GM12878 (cell line): Measurements from ENCODE around the gene PFKL. TPM values are rescaled to one million over a fixed set of nuclear protein-coding genes. Genes with fewer than 3 reads are reported as not detected.

Experiments
- ATAC-seq: fragments of 200-7000 bp; cut with Tn5 transposase; 3 replicates; pipeline ENCODE4 v1.9.1; 2020; ENCODE audit warnings: mild to moderate bottlenecking, moderate library complexity
- BruUV-seq: library from RNA; stranded (reverse); fragments of 400-500 nt; replicated peaks from 2 replicates; lab custom pipeline; 2021; lab: Mats Ljungman, UMichigan
- CTCF ChIA-PET: fragments of 300-600 bp; sonication (Branson Sonifier 250); formaldehyde crosslinking; extraction: SDS; loops from one replicate; lab custom pipeline; 2021; ENCODE audit warnings: inconsistent platforms; lab: Yijun Ruan, JAX
- POLR2A ChIA-PET: fragments of 350-600 bp; formaldehyde crosslinking; extraction: SDS; loops from one replicate; lab custom pipeline; 2021; ENCODE audit warnings: inconsistent platforms; lab: Charles Lee
- RAD21 ChIA-PET: fragments of 300-600 bp; sonication (Branson Sonifier 250); formaldehyde crosslinking; loops from one replicate; lab custom pipeline; 2023; ENCODE audit warnings: antibody characterized with exemption; ENCODE audit not compliant: unreplicated experiment; lab: Charles Lee
- SMC1A ChIA-PET: fragments of 300-600 bp; sonication (Branson Sonifier 250); formaldehyde crosslinking; loops from one replicate; lab custom pipeline; 2023; ENCODE audit not compliant: unreplicated experiment, uncharacterized antibody; lab: Charles Lee
- DNase-seq: peaks from one replicate; pipeline ENCODE4 v3.0.0-alpha.2; 2011; ENCODE audit warnings: low read depth, low spot score
- FAIRE-seq: peaks from 3 replicates; lab custom pipeline; 2011; peaks lifted over from hg19 to GRCh38; lab: Jason Lieb, UNC
- H2AFZ ChIP-seq: 2 replicates; pipeline ENCODE4 v1.6.0; 2011; ENCODE audit warnings: low read depth, low read length, control low read depth; ENCODE audit not compliant: control insufficient read depth
- H3K27ac ChIP-seq: 2 replicates; pipeline ENCODE4 v1.5.1; 2011; ENCODE audit warnings: control low read depth; ENCODE audit not compliant: control insufficient read depth, insufficient read depth
- H3K27me3 ChIP-seq, 2 experiments: replicated peaks in 1 of 2; 2 replicates each; pipeline versions ENCODE4 v1.6.0 to v1.6.1; 2011; ENCODE audit warnings: low read length in 1 of 2; ENCODE audit not compliant: control insufficient read depth in 2 of 2, insufficient read depth in 2 of 2
- H3K36me3 ChIP-seq, 2 experiments: 2 replicates each; pipeline ENCODE4 v1.5.1; 2011; ENCODE audit warnings: low read length in 1 of 2; ENCODE audit not compliant: control insufficient read depth in 2 of 2, insufficient read depth in 2 of 2
- H3K4me1 ChIP-seq: 2 replicates; pipeline ENCODE4 v1.6.1; 2011; ENCODE audit warnings: mild to moderate bottlenecking, low read length, moderate library complexity, mixed read lengths; ENCODE audit not compliant: control insufficient read depth, insufficient read depth
- H3K4me2 ChIP-seq: 2 replicates; pipeline ENCODE4 v1.6.0; 2011; ENCODE audit warnings: control low read depth; ENCODE audit not compliant: control insufficient read depth, insufficient read depth
- H3K4me3 ChIP-seq: fragments of 200-600 bp; sonication (generic); 2 replicates; pipeline ENCODE4 v1.5.1; 2016
- H3K79me2 ChIP-seq: 2 replicates; pipeline ENCODE4 v1.6.0; 2011; ENCODE audit warnings: low read length; ENCODE audit not compliant: control insufficient read depth, insufficient read depth
- H3K9ac ChIP-seq: 2 replicates; pipeline ENCODE4 v1.8.0; 2011; ENCODE audit warnings: low read length, control low read depth, mixed read lengths; ENCODE audit not compliant: control insufficient read depth, insufficient read depth
- H3K9me3 ChIP-seq: replicated peaks from 3 replicates; pipeline ENCODE4 v1.5.1; 2011; ENCODE audit warnings: mild to moderate bottlenecking, low read length; ENCODE audit not compliant: control insufficient read depth, insufficient read depth
- H4K20me1 ChIP-seq: 2 replicates; pipeline ENCODE4 v1.6.0; 2011; ENCODE audit not compliant: control insufficient read depth, insufficient read depth
- ATF3 ChIP-seq: IDR thresholded peaks from 2 replicates; pipeline ENCODE4 v1.6.1; 2011; ENCODE audit warnings: low read depth, mild to moderate bottlenecking, low read length, moderate library complexity, borderline replicate concordance; ENCODE audit errors: extremely low read depth
- BHLHE40 ChIP-seq, 2 experiments: fragments of 450-650 bp in 1 of 2; IDR thresholded peaks; 2 replicates each; pipeline ENCODE4 v1.6.1; 2011 to 2017; ENCODE audit warnings: low read depth in 2 of 2, borderline replicate concordance in 1 of 2, improper control_type of control experiment in 1 of 2, low read length in 1 of 2, mild to moderate bottlenecking in 1 of 2
- CBX5 ChIP-seq: sonication (generic); IDR thresholded peaks from 2 replicates; pipeline ENCODE4 v1.6.1; 2016; ENCODE audit warnings: low read depth, moderate library complexity, mild to moderate bottlenecking, inconsistent platforms
- EED ChIP-seq: sonication (generic); IDR thresholded peaks from 2 replicates; pipeline ENCODE4 v1.6.1; 2016; ENCODE audit warnings: antibody characterized with exemption, low read depth
- ETV6 ChIP-seq, 2 experiments: fragments of 450-650 bp in 1 of 2; IDR thresholded peaks in 1 of 2; conservative IDR thresholded peaks in 1 of 2; 2 replicates each; pipeline ENCODE4 v1.6.1; 2014; ENCODE audit warnings: antibody characterized with exemption in 1 of 2, borderline replicate concordance in 1 of 2, low read depth in 1 of 2, mild to moderate bottlenecking in 1 of 2, moderate library complexity in 1 of 2
- NFYA ChIP-seq: IDR thresholded peaks from 2 replicates; pipeline ENCODE4 v1.6.1; 2011; ENCODE audit warnings: low read depth, mild to moderate bottlenecking, low read length, improper control_type of control experiment, borderline replicate concordance
- PKNOX1 ChIP-seq: fragments of 450-650 bp; IDR thresholded peaks from 2 replicates; pipeline ENCODE4 v1.6.1; 2016; ENCODE audit warnings: mild to moderate bottlenecking
- RB1 ChIP-seq: fragments of 450-650 bp; formaldehyde crosslinking; IDR thresholded peaks from 2 replicates; pipeline ENCODE4 v1.6.1; 2017; ENCODE audit warnings: mild to moderate bottlenecking, borderline replicate concordance
- RUNX3 ChIP-seq: IDR thresholded peaks from 2 replicates; pipeline ENCODE4 v1.6.1; 2012; ENCODE audit warnings: low read length, inconsistent platforms
- SMARCA5 ChIP-seq: fragments of 450-650 bp; IDR thresholded peaks from 2 replicates; pipeline ENCODE4 v1.6.1; 2017; ENCODE audit warnings: mild to moderate bottlenecking
- SPI1 ChIP-seq: IDR thresholded peaks from 2 replicates; pipeline ENCODE4 v1.6.1; 2011; ENCODE audit warnings: low read depth, mild to moderate bottlenecking, low read length, moderate library complexity, borderline replicate concordance; ENCODE audit not compliant: insufficient read depth
- USF2 ChIP-seq: IDR thresholded peaks from 2 replicates; pipeline ENCODE4 v1.6.1; 2011; ENCODE audit warnings: low read depth, low read length, improper control_type of control experiment, borderline replicate concordance
- WGBS: methylation state at CpG from one replicate; pipeline ENCODE4 v1.1.6; 2016; ENCODE audit warnings: low lambda C conversion rate; ENCODE audit not compliant: insufficient replicate concordance, insufficient coverage; ENCODE audit errors: missing lambda C conversion rate; 5-methylcytosine and 5-hydroxymethylcytosine counted together
- in situ Hi-C: fragments of 300-500 bp; cut with MboI; formaldehyde crosslinking; loops from 9 replicates; pipeline ENCODE4 v1.14.3; 2018; ENCODE audit warnings: mixed read lengths
- intact Hi-C: fragments of 100-400 bp; cut with micrococcal nuclease; formaldehyde crosslinking; loops from one replicate; pipeline ENCODE4 v1.14.2; 2022; ENCODE audit not compliant: unreplicated experiment
- polyA plus RNA-seq, 11 experiments: library from polyadenylated mRNA; depleted of rRNA in 4 of 11; unstranded in 6 of 11; stranded (reverse) in 5 of 11; fragments of >200 nt; fragmentation: Nextera tagmentation in 4 of 11; fragmentation: Illumina TruSeq in 1 of 11; extraction: Ambion mirVana in 4 of 11; extraction: Trizol in 1 of 11; gene quantifications; 1 replicate in 1 of 11; 2 replicates in 10 of 11; pipeline versions ENCODE4 v1.2.1 to v1.2.3, GENCODE V29; 2011 to 2016; ENCODE audit warnings: inconsistent platforms in 2 of 11, missing spikeins in 2 of 11, low read depth in 1 of 11
- total RNA-seq, 4 experiments: library from RNA; depleted of rRNA in 3 of 4; stranded (reverse); fragments of >200 nt in 3 of 4; fragmentation: Illumina TruSeq in 1 of 4; extraction: Trizol in 1 of 4; gene quantifications; 2 replicates each; pipeline versions ENCODE4 v1.2.1 to v1.2.3, GENCODE V29; 2013 to 2021
- TF ChIP-seq, protein P1 (sequence below): IDR thresholded peaks from 2 replicates; pipeline ENCODE4 v1.6.1; 2012; ENCODE audit warnings: low read length, inconsistent platforms

The PFKL gene
- total and polyA plus RNA-seq, 10 of the 15 experiments (the other 5 are each of a cell fraction or from before 2014, with no cell fraction given), result 1.2 to 192 (median 112) TPM

DNA sequence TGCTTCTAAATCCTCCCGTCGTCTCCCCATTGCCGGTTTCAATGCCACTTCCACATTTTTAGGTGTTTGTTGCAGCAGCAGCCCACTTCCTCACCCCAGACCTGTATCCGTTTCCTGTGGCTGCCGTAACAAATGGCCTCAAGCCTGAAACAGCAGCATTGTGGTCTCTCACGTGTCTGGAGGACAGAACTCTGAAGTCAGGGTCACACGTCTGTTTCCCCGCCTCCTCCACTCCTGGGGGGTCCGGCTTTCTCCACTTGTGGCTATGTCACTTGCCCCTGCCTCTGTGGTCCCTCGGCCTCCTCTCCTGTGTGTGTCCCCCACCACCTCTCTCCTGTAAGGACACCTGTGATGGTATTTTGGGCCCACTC lies 75.4 kb downstream of the PFKL start:
- intact Hi-C loops, result no loop called here
- Histone ChIP-seq H3K4me3 (no peak overlapping the region), H3K4me1 (peaks cover 3% of the 10 kb centered on the region; the same call in 1 of the 2 replicates), H3K36me3 (no peaks in the 10 kb centered on the region; a peak in 1 of 4 replicates), H2AFZ (no peak overlapping the region), H3K4me2 (no peak overlapping the region), H3K9me3 (no peaks in the 10 kb centered on the region; the same call in 2 of the 3 replicates), H3K9ac (no peak overlapping the region), H3K27me3 (no peaks in the 10 kb centered on the region), H4K20me1 (no peaks in the 10 kb centered on the region), H3K27ac (no peak overlapping the region), H3K79me2 (no peaks in the 10 kb centered on the region)
- 24% methylated on average over 10 of the region's 10 CpGs for WGBS
- ChIA-PET SMC1A (no interaction called here), POLR2A (no interaction called here), RAD21 (no interaction called here), CTCF (no interaction called here)
- no peak for FAIRE-seq
- peak; percentile 68 for TF ChIP-seq RUNX3
- no peak for TF ChIP-seq RB1
- TF ChIP-seq ETV6 (conservative IDR thresholded peaks at IDR 0.05 in 1 of 2, IDR thresholded peaks at IDR 0.05 in 1 of 2; ENCODE audit: borderline replicate concordance in 1 of 2, low read depth in 1 of 2), result peak in 1 of 2 experiments; percentile 66; a peak in 2 of 4 replicates
- TF ChIP-seq ATF3, result no peak
- TF ChIP-seq NFYA, result no peak
- TF ChIP-seq USF2, result no peak
- TF ChIP-seq CBX5, result no peak
- TF ChIP-seq PKNOX1, result no peak
- TF ChIP-seq, protein P1, sequence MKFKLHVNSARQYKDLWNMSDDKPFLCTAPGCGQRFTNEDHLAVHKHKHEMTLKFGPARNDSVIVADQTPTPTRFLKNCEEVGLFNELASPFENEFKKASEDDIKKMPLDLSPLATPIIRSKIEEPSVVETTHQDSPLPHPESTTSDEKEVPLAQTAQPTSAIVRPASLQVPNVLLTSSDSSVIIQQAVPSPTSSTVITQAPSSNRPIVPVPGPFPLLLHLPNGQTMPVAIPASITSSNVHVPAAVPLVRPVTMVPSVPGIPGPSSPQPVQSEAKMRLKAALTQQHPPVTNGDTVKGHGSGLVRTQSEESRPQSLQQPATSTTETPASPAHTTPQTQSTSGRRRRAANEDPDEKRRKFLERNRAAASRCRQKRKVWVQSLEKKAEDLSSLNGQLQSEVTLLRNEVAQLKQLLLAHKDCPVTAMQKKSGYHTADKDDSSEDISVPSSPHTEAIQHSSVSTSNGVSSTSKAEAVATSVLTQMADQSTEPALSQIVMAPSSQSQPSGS, result no peak
- TF ChIP-seq SMARCA5, result no peak
- 0 out of 4 replicates have a peak, but pooled peaks of 1 of the 2 experiments have one; percentile 15 for TF ChIP-seq BHLHE40 (IDR thresholded peaks at IDR 0.05; ENCODE audit: borderline replicate concordance in 1 of 2, low read depth in 2 of 2, low read length in 1 of 2)
- TF ChIP-seq SPI1, result peak; percentile 63; the same call in 1 of the 2 replicates
- TF ChIP-seq EED, result no peak
- no peak for ATAC-seq
- in situ Hi-C loops, result loop anchor here (5.0 kb wide), 1 partner anchor 77 kb away; no protein-coding TSS in a partner anchor
- DNase-seq, result no peak
- no TSS peak for BruUV-seq
